C4-2B (cell line): Measurements from ENCODE around the gene ZNF41.

ENCODE experiments used
- ZFX ChIP-seq: fragments of 450-650 bp; IDR thresholded peaks from 2 replicates; pipeline ENCODE4 v1.6.1; 2017
- TF ChIP-seq, protein P1 (sequence below): fragments of 450-650 bp; conservative IDR thresholded peaks from 2 replicates; pipeline ENCODE4 v1.5.1; 2017; ENCODE audit warnings: mild to moderate bottlenecking

DNA sequence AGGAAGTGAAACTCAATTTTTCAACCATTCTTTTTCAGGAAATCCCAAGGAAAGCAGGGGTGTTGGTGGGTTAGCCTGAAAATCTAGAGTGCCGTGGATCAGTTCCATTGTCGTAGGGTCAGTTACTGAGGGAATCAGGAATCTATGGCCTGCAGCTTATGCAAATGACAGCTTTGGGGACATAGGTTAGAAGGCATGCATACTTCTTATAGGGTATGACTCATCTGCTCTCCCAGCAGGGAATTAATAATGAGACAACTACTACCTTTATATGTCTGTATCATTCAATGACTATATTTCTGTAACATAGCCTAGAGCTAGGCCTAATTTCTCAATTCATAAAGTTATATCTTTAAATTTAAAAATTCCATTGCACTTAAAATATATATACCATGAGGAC lies 36.6 kb downstream of the ZNF41 start:
- TF ChIP-seq, protein P1, sequence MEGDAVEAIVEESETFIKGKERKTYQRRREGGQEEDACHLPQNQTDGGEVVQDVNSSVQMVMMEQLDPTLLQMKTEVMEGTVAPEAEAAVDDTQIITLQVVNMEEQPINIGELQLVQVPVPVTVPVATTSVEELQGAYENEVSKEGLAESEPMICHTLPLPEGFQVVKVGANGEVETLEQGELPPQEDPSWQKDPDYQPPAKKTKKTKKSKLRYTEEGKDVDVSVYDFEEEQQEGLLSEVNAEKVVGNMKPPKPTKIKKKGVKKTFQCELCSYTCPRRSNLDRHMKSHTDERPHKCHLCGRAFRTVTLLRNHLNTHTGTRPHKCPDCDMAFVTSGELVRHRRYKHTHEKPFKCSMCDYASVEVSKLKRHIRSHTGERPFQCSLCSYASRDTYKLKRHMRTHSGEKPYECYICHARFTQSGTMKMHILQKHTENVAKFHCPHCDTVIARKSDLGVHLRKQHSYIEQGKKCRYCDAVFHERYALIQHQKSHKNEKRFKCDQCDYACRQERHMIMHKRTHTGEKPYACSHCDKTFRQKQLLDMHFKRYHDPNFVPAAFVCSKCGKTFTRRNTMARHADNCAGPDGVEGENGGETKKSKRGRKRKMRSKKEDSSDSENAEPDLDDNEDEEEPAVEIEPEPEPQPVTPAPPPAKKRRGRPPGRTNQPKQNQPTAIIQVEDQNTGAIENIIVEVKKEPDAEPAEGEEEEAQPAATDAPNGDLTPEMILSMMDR = no peak
- no peak for TF ChIP-seq ZFX
